Measurements from ENCODE around the gene IQGAP1. TPM values are rescaled to one million over a fixed set of nuclear protein-coding genes. Genes with fewer than 3 reads are reported as not detected.

The IQGAP1 gene
- total RNA-seq, 1 experiment from 2014 or later: 113 TPM

DNA sequence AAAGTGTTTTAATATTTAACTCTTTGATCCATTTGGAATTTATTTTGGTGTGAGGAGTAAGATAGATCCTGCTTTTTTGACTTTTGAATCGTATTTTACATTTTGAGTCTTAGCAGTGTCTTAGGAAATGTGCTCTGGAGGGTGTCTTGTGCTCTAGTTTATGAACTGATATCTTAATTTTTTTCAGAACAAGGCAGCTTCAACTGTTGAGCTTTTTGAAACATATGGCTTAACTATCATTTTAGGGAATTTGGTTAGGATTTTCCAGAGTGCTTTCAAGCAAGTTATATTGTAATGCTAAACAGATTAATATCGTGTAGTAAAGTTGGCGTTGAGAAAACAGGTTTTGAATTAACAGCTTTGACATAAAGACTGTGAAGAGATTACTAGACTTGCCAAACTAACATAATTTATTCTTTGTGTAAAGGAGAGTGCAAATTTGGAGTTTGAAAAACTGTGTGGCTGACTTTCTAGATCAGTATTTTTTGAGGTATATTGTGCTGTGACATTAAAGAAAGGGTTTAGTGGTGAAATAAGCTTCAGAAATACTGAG lies 17.1 kb downstream of the IQGAP1 start:
- Histone ChIP-seq H3K4me2 (ENCODE audit: low read length) (no peak overlapping the region), H3K9me3 (ENCODE audit: control insufficient read depth in 1 of 2, insufficient read depth in 1 of 2, low read depth in 1 of 2, low read length in 2 of 2) (no peaks in the 10 kb centered on the region), H3K4me1 (ENCODE audit: control insufficient read depth in 1 of 2, insufficient read depth in 2 of 2, low read length in 2 of 2) (peaks cover 34 to 41% of the 10 kb centered on the region in 2 experiments), H4K20me1 (ENCODE audit: insufficient read depth) (no peaks in the 10 kb centered on the region), H3K27ac (ENCODE audit: low read depth, low read length) (no peak overlapping the region), H3K27me3 (ENCODE audit: insufficient read depth, low read length) (no peaks in the 10 kb centered on the region), H2AFZ (ENCODE audit: low read depth, low read length, poor library complexity, severe bottlenecking) (no peak overlapping the region), H3K9ac (ENCODE audit: low read length) (no peak overlapping the region), H3K4me3 (replicated peaks in 1 of 2; ENCODE audit: low read depth in 1 of 2, low read length in 2 of 2) (no peak overlapping the region), H3K79me2 (ENCODE audit: insufficient read depth, low read length) (peaks cover 93% of the 10 kb centered on the region), H3K9me2 (ENCODE audit: insufficient read depth) (no peaks in the 10 kb centered on the region), H3K36me3 (ENCODE audit: control insufficient read depth in 1 of 2, insufficient read depth in 2 of 2, low read length in 2 of 2) (no peaks in the 10 kb centered on the region)
- ATAC-seq: no peak
- DNase-seq (ENCODE audit: low read depth, low spot score): no peak
- intact Hi-C loops (cut with micrococcal nuclease): no loop called here
- ChIA-PET CTCF (no interaction called here), POLR2A (no interaction called here), RAD21 (ENCODE audit: low non-redundant PET in 1 of 2, low total read pairs in 2 of 2, uncharacterized antibody in 2 of 2, unreplicated experiment in 2 of 2) (no interaction called here)
- no TSS peak for BruUV-seq (replicated peaks)
- TF ChIP-seq, protein P1, sequence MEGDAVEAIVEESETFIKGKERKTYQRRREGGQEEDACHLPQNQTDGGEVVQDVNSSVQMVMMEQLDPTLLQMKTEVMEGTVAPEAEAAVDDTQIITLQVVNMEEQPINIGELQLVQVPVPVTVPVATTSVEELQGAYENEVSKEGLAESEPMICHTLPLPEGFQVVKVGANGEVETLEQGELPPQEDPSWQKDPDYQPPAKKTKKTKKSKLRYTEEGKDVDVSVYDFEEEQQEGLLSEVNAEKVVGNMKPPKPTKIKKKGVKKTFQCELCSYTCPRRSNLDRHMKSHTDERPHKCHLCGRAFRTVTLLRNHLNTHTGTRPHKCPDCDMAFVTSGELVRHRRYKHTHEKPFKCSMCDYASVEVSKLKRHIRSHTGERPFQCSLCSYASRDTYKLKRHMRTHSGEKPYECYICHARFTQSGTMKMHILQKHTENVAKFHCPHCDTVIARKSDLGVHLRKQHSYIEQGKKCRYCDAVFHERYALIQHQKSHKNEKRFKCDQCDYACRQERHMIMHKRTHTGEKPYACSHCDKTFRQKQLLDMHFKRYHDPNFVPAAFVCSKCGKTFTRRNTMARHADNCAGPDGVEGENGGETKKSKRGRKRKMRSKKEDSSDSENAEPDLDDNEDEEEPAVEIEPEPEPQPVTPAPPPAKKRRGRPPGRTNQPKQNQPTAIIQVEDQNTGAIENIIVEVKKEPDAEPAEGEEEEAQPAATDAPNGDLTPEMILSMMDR (IDR thresholded peaks at IDR 0.05 in 2 of 3, conservative IDR thresholded peaks at IDR 0.05 in 1 of 3; ENCODE audit: borderline replicate concordance in 1 of 3, insufficient read depth in 1 of 3, low read depth in 2 of 3, low read length in 2 of 3): no peak

DNA sequence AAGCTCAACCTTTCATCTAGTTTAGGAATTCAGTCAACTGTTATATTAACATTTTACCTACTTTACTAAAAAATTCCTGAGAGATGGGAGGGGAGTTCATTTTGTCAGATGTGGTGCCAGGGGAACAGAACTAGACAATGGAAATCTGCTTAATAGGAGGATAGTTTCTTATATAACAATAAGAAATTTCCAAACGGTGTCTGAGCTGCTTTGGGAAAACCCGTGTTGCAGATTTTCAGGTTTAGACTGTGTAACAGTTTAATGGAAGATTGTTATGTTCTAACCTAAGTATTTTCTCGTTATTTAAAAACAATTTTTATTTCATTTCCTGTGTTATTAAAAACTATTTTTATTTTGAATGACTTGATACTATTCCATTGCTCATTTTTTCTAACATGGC lies 19.3 kb downstream of the IQGAP1 start:
- RAD21 ChIA-PET (ENCODE audit: low non-redundant PET in 1 of 2, low total read pairs in 2 of 2, uncharacterized antibody in 2 of 2, unreplicated experiment in 2 of 2): no interaction called here
- Histone ChIP-seq H3K27ac (ENCODE audit: low read depth, low read length) (no peak overlapping the region), H3K79me2 (ENCODE audit: insufficient read depth, low read length) (peaks cover 86% of the 10 kb centered on the region), H3K9me2 (ENCODE audit: insufficient read depth) (no peaks in the 10 kb centered on the region), H3K4me3 (replicated peaks in 1 of 2; ENCODE audit: low read depth in 1 of 2, low read length in 2 of 2) (no peak overlapping the region), H3K4me2 (ENCODE audit: low read length) (no peak overlapping the region), H3K4me1 (ENCODE audit: control insufficient read depth in 1 of 2, insufficient read depth in 2 of 2, low read length in 2 of 2) (peaks cover 28 to 35% of the 10 kb centered on the region in 2 experiments), H3K36me3 (ENCODE audit: control insufficient read depth in 1 of 2, insufficient read depth in 2 of 2, low read length in 2 of 2) (no peaks in the 10 kb centered on the region), H3K9ac (ENCODE audit: low read length) (no peak overlapping the region), H2AFZ (ENCODE audit: low read depth, low read length, poor library complexity, severe bottlenecking) (no peak overlapping the region), H3K9me3 (ENCODE audit: control insufficient read depth in 1 of 2, insufficient read depth in 1 of 2, low read depth in 1 of 2, low read length in 2 of 2) (no peaks in the 10 kb centered on the region), H4K20me1 (ENCODE audit: insufficient read depth) (no peaks in the 10 kb centered on the region), H3K27me3 (ENCODE audit: insufficient read depth, low read length) (no peaks in the 10 kb centered on the region)
- intact Hi-C loops (cut with micrococcal nuclease): no loop called here
- CTCF ChIA-PET: no interaction called here
- TF ChIP-seq SIN3A (IDR thresholded peaks at IDR 0.05; ENCODE audit: low read depth) (no peak), POLR2AphosphoS5 (IDR thresholded peaks at IDR 0.05; ENCODE audit: low read depth, low read length) (no peak), SRF (IDR thresholded peaks at IDR 0.05; ENCODE audit: low read depth) (no peak), TCF7L2 (IDR thresholded peaks at IDR 0.05; ENCODE audit: borderline replicate concordance, extremely low read depth, insufficient read depth, insufficient read length) (no peak), SP1 (IDR thresholded peaks at IDR 0.05; ENCODE audit: low read depth) (no peak), CEBPB (IDR thresholded peaks at IDR 0.05; ENCODE audit: low read depth) (no peak), CBX3 (IDR thresholded peaks at IDR 0.05; ENCODE audit: low read depth) (no peak), EZH2phosphoT487 (IDR thresholded peaks at IDR 0.05; ENCODE audit: borderline replicate concordance) (no peak)
- TF ChIP-seq, protein P2, sequence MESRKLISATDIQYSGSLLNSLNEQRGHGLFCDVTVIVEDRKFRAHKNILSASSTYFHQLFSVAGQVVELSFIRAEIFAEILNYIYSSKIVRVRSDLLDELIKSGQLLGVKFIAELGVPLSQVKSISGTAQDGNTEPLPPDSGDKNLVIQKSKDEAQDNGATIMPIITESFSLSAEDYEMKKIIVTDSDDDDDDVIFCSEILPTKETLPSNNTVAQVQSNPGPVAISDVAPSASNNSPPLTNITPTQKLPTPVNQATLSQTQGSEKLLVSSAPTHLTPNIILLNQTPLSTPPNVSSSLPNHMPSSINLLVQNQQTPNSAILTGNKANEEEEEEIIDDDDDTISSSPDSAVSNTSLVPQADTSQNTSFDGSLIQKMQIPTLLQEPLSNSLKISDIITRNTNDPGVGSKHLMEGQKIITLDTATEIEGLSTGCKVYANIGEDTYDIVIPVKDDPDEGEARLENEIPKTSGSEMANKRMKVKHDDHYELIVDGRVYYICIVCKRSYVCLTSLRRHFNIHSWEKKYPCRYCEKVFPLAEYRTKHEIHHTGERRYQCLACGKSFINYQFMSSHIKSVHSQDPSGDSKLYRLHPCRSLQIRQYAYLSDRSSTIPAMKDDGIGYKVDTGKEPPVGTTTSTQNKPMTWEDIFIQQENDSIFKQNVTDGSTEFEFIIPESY (IDR thresholded peaks at IDR 0.05; ENCODE audit: extremely low read depth, insufficient replicate concordance, low read length): no peak
- TF ChIP-seq, protein P3, sequence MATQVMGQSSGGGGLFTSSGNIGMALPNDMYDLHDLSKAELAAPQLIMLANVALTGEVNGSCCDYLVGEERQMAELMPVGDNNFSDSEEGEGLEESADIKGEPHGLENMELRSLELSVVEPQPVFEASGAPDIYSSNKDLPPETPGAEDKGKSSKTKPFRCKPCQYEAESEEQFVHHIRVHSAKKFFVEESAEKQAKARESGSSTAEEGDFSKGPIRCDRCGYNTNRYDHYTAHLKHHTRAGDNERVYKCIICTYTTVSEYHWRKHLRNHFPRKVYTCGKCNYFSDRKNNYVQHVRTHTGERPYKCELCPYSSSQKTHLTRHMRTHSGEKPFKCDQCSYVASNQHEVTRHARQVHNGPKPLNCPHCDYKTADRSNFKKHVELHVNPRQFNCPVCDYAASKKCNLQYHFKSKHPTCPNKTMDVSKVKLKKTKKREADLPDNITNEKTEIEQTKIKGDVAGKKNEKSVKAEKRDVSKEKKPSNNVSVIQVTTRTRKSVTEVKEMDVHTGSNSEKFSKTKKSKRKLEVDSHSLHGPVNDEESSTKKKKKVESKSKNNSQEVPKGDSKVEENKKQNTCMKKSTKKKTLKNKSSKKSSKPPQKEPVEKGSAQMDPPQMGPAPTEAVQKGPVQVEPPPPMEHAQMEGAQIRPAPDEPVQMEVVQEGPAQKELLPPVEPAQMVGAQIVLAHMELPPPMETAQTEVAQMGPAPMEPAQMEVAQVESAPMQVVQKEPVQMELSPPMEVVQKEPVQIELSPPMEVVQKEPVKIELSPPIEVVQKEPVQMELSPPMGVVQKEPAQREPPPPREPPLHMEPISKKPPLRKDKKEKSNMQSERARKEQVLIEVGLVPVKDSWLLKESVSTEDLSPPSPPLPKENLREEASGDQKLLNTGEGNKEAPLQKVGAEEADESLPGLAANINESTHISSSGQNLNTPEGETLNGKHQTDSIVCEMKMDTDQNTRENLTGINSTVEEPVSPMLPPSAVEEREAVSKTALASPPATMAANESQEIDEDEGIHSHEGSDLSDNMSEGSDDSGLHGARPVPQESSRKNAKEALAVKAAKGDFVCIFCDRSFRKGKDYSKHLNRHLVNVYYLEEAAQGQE (IDR thresholded peaks at IDR 0.05; ENCODE audit: low read depth): no peak
- TF ChIP-seq, protein P4, sequence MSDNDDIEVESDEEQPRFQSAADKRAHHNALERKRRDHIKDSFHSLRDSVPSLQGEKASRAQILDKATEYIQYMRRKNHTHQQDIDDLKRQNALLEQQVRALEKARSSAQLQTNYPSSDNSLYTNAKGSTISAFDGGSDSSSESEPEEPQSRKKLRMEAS (IDR thresholded peaks at IDR 0.05): no peak
- POLR2A ChIA-PET: no interaction called here
- DNase-seq (ENCODE audit: low read depth, low spot score) (no peak), ATAC-seq (no peak)
- BruUV-seq (replicated peaks): no TSS peak
